Measurements from ENCODE around the gene SLC45A1.
"Not testable (repeated sequence)": the region's sequence is repeated elsewhere in the genome, so short reads cannot be mapped to it uniquely, and the experiment has no call there.

The SLC45A1 gene

GRCh38 chr1:8317647-8318381 lies at the start of gene SLC45A1:
Gene SLC45A1, plus strand, starts transcription at chr1:8318114. Its CDS starts 6,216 bp downstream, at chr1:8324330.
- peak; percentile 70 for DNase-seq

- no peak for DNase-seq
Measured at GRCh38 chr1:8273036-8273435, 44.9 kb upstream of the SLC45A1 start.

GRCh38 chr1:8274352-8274751 lies 43.6 kb upstream of the SLC45A1 start:
- DNase-seq, result no peak

- no peak for DNase-seq
Measured at GRCh38 chr1:8276173-8276914, 41.6 kb upstream of the SLC45A1 start.

GRCh38 chr1:8276932-8277331 lies 41.0 kb upstream of the SLC45A1 start:
- no peak for DNase-seq

- not testable (repeated sequence) for DNase-seq
Measured at GRCh38 chr1:8278677-8279076, 39.2 kb upstream of the SLC45A1 start.

- DNase-seq, result no peak
Measured at GRCh38 chr1:8281843-8282509, 35.9 kb upstream of the SLC45A1 start.

- DNase-seq, result no peak
Measured at GRCh38 chr1:8283058-8283884, 34.6 kb upstream of the SLC45A1 start.

GRCh38 chr1:8284127-8284526 lies 33.8 kb upstream of the SLC45A1 start:
- DNase-seq, result no peak

- no peak for DNase-seq
Measured at GRCh38 chr1:8285103-8285502, 32.8 kb upstream of the SLC45A1 start.

GRCh38 chr1:8285965-8286364 lies 31.9 kb upstream of the SLC45A1 start:
- no peak for DNase-seq

- no peak for DNase-seq
Measured at GRCh38 chr1:8293118-8293517, 24.8 kb upstream of the SLC45A1 start.

- no peak for DNase-seq
Measured at GRCh38 chr1:8293641-8294169, 24.2 kb upstream of the SLC45A1 start.

- DNase-seq, result no peak
Measured at GRCh38 chr1:8294170-8294697, 23.7 kb upstream of the SLC45A1 start.

- no peak for DNase-seq
Measured at GRCh38 chr1:8297245-8297644, 20.7 kb upstream of the SLC45A1 start.

- no peak for DNase-seq
Measured at GRCh38 chr1:8299963-8300362, 18.0 kb upstream of the SLC45A1 start.

- DNase-seq, result no peak
Measured at GRCh38 chr1:8302081-8302956, 15.6 kb upstream of the SLC45A1 start.

GRCh38 chr1:8303141-8303540 lies 14.8 kb upstream of the SLC45A1 start:
- DNase-seq, result no peak

GRCh38 chr1:8303876-8304275 lies 14.0 kb upstream of the SLC45A1 start:
- DNase-seq, result no peak

GRCh38 chr1:8307628-8308027 lies 10.3 kb upstream of the SLC45A1 start:
- no peak for DNase-seq

GRCh38 chr1:8311068-8311718 lies 6.7 kb upstream of the SLC45A1 start:
- DNase-seq, result no peak
